ENCODE measurements around the gene JAK2.
"Not testable (repeated sequence)": the region's sequence is repeated elsewhere in the genome, so short reads cannot be mapped to it uniquely, and the experiment has no call there.

The JAK2 gene

DNA sequence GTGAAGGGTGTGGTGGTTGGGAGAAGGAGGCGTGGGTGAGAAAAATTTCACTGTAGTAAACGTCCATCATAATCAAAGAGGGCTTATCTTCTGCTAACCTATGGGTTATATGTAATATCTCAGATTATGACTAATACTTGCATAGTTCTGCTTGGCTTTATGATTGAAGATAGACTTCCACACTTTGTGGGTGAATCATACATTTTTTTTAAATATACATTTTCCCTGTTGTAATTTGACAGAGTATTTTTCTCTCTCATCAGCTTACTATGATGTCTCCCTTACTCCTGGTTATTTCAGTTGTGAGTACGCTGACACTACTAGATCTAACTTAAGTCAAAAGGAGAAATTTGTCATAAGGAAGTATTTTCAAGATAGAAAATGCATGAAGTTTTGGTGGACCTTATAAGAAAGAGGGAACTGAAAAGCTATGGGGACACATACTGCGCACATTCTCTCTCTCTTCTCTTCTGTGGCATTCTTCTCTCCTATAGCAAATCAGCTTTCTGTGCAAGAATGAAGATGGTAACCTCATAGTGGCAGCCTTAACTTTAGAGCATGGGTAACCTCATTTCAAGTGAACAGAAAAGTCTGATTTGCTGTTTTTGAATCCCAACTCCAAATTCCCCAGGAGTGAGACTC lies 4.9 kb upstream of the JAK2 start:
- no peak for DNase-seq (ENCODE audit: low read depth)

DNA sequence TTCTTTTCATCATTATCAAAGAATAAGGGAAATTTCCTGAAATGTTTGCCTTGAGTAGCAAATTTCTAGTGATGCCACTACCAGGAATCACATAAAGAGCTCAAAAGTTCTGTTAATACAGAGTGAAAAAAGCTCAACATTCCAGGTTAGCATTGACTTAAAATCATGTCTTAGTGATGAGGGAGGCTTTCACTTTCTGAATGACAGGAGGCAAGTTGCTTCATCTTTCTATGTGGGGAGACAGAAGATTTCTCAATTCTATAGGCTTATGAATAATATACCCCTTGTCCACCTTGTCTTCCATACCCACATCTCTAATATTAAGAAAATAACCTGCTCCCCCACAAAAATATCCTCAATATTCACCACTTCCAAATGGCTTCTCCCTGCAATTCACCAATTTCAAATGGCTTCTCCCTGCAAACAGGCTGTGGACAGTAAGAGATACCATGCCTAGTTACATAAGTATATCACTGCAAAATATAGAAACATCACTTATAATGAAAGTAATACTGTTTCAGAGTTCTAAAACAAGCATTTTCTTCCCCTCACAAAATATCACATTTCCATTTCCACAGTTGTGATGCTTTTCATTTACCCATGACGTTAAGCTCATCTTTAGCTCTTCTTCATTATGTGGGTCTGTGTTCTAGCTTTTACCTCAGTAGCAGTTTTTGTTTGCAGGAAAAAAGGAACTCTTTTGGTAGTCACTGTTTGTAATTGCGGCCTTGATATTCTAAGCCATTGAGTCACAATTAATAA lies 2.2 kb upstream of the JAK2 start:
- DNase-seq (ENCODE audit: low read depth), result no peak

DNA sequence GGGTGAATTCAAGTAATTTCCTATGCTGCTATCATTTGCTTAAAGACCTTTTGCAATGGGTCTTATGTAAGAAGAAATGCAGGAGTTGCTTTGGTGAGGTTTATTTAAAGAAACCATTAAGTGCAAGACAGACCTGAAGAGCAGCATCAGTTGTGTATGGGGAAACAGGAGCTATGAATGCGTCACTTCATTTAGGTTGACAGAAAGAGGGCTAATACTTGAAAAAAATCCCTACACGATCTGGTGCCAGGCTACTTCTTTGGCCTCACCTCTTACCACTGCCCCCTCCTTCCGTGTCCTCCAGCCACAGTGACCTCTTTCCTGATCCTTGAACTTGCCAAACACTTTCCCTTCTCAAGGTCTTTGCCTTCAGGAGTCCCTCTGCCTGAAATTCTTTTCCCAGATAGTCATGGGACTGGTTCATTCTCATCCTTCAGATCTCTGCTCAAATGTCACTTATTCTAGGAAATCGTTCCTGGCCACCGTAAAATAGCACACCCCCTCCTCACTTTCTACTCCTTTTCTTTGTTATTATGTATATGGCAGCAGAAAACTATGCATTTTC lies 1.4 kb upstream of the JAK2 start:
- no peak for DNase-seq (ENCODE audit: low read depth)

DNA sequence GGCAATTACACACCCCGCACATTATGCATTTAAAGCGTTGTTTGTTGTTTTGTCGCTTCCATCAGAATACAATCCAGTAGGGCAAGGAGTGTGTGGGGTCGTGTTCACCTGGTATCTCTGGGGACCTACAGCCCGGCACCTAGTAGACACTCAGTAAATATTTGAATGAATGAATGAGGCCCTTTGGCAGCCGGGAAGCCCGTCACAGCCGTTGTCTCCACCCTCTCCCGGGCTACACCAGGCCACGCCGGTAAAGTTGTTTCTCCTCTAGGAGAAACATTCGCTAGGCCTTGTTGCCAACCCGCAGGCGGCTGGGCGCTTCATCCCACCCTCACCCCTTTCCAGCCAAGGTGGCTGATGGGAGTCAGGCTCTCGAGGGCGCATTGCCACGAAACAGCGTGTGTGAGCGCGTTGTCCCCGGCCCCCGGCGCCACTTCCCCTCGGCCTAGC lies 876 bp upstream of the JAK2 start:
- DNase-seq (ENCODE audit: low read depth), result no peak

DNA sequence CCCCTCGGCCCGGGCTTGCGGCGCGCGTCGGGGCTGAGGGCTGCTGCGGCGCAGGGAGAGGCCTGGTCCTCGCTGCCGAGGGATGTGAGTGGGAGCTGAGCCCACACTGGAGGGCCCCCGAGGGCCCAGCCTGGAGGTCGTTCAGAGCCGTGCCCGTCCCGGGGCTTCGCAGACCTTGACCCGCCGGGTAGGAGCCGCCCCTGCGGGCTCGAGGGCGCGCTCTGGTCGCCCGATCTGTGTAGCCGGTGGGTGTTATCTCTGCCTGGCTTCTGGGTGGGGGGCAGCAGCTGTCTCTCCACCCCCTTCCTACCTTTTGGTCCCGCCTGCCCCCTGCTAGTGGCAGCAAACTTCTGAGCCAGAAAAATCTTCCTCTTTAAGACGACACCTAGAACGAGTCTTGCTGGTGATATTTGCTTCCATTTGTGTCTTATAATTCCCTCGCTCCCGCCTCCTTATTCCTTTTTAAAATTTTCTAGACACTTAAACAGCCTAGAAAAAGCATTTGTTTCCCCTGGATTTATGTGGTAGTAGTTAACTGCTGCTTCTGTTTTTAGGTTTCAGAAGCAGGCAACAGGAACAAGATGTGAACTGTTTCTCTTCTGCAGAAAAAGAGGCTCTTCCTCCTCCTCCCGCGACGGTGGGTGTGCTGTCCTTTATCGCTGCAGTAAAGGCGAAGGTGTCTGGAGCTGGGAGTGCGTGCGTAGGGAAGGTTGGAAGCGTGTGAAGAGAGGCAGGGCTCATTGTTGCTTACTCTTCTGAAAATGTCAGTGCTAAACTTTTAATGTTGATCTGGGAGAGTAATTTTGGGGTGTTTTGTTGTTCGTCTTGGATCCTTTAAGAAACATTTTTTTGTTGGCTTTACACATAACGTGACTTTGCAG lies 554 bp downstream of the JAK2 start:
- DNase-seq (ENCODE audit: low read depth), result peak; percentile 15

DNA sequence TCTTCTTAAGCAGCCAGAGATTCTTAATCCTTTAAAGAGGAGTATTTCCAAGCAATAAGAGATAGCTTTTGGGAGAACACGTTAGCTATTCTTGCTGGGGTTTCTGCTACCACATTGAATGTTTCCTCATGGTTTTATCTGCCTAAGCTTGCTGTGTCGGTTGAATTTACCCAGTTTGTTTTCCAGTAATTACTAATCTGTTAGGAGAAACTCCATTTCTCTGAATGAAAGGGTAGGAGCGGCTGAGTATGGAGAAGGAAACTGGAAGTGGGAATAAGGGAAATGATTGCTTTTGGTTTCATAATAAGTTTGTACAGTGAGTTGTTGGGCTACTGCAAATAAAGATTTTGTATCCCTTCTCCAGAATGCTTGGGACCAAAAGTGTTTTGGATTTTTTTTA lies 1.2 kb downstream of the JAK2 start:
- no peak for DNase-seq (ENCODE audit: low read depth)

DNA sequence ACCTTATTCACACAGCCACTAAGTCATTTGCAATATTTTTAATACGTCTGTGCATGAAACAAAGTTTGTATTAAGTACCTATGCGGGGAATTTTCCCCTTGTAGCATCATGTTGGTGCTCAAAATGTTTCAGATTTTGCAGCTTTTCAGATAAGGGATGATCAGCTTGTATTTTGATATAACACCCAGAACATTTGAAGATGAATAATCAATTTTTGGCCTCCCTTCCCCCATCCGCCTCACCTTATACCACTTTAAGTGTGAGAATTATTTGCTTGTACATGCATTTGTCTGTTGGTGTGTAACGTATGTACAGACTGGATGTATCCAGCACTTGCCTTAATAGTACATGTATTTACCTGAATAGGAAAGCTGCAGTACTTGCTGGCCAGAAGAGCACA lies 1.7 kb downstream of the JAK2 start:
- DNase-seq (ENCODE audit: low read depth), result no peak

DNA sequence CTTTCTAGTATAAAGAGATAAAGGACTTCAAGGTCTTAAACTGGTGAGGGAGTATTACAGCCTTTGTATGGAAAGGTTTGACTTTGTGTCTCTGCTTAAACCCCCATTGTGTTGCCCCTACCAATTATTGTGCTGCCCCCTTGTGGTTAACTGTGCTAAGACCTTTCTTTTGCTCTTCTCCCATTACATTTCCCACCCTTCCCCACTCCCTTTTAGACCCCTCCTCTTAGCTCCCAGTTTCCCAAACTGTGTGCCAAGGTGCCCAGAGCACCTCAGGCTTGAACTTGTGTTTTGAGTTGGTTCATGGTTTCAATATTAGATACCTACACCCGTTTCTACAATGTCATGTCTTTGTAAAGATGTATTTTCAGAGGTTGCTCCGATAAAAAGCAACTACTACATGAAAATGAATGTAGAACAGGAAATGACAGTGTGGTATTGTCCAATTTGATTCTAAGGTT lies 2.9 kb downstream of the JAK2 start:
- DNase-seq (ENCODE audit: low read depth), result peak; percentile 23

DNA sequence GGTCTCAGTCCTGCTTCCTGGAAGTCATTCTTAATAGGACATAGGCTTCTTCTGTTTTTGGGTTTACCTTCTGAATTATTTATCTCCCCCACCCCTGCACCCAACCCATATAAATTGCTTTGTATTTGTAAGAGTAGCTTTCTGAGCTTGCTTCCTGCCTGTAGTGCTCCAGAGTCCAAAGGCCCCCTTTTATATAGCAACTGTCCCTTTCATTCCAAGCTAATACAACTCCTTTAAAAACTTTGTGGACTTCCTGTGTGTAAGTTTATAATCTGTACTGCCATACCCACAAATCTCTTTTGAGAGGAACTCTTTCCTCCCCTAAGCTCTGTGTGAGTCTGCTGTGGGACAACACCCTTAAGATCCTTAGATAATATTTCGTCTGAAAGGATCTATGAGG lies 7.8 kb downstream of the JAK2 start:
- DNase-seq (ENCODE audit: low read depth), result no peak

DNA sequence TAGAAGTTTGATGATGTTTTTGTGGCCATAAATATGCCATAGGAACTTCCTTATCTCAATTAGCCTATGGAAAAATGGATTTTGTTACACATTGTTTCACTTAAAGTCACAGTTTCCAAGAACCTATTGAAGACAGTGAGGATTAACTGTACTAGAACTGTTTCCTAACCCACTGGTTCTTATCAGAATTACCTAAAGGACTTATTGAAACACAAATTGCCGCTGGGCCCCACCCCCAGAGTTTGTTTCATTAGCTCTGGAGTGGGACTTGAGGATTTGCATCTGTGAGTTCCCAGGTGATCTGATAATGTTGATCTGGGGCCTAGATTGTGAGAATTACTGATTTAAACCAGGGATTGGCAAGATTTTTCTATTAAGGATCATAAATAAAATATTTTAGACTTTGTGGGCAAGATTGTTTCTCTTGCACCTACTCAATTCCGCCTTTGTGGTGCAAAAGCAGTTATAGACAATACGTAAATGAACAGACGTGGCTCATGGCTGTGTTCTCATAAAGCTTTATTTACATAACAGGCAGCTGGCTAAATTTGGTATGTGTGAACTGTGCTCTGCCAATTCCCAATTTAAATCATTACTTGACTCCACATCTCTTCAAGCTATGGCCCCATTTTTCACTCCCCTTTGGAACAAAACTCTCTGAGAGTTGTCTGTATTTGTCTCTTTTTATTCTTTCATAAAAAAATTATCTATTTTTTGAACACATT lies 9.3 kb downstream of the JAK2 start:
- no peak for DNase-seq (ENCODE audit: low read depth)

DNA sequence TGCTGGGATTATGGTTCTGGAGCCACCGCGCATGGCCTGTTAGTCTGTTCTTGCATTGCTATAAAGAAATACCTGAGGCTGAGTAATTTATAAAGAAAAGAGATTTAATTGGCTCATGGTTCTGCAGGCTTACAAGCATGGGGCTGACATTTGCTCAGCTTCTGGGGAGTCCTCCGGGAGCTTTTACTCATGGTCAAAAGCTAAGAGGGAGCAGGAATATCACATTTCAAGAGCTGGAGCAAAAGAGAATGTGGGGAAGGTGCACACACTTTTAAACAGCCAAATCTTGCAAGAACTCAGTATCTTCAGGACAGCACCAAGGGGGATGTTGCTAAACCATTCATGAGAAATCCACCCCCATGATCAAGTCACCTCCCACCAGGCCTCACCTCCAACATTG lies 12.1 kb downstream of the JAK2 start:
- no peak for DNase-seq (ENCODE audit: low read depth)

DNA sequence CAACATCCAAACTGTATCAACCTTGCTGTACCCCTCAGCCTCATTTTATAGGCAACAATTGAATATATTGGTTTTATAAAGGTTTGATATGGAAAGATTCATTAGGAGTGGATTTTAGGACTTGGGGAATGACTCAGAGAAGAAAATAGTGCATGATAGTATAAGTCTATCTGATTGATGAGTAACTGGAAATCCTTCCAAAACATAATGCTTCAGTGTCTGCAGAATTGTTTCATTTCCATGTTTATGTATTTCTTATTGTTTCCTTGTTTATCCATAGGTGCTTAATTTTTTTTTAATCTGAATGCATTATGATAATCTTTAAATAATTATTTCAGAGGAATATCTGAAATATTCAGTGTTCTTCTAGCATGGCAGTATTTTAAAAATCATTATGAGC lies 12.6 kb downstream of the JAK2 start:
- DNase-seq (ENCODE audit: low read depth), result no peak

DNA sequence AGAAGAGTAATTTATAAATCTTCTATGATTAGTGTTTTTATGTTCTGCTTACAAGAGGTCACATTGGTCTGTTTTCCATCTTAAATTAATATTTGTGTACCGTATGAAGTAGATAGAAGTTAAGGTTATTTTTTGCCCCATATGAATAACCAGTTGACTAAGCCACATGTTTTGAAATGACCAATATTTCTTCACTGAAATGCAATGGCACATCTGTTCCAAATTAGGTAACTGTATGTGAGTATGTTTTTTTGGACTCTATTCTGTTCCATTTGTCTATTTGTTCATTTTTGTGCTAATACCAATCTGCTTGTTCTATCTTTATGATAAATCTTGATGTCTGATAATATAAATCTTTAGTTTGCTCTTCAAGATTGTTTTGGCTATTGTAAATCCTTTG lies 17.7 kb downstream of the JAK2 start:
- no peak for DNase-seq (ENCODE audit: low read depth)

DNA sequence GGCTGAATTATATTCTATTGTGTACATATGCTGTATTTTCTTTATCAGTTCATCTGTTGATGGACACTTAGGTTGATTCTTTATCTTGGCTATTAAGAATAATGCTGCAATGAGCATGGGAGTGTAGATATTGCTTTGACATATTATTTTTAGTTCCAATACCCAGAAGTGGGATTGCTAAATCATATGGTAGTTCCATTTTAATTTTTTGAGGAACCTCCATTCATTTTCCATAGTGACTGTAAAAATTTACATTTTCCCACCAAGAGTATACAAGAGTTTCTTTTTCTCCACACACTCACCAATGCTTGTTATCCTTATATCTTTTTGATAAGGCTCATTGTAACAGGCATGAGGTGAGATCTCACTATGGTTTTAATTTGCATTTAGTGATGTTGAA lies 19.4 kb downstream of the JAK2 start:
- no peak for DNase-seq (ENCODE audit: low read depth)

DNA sequence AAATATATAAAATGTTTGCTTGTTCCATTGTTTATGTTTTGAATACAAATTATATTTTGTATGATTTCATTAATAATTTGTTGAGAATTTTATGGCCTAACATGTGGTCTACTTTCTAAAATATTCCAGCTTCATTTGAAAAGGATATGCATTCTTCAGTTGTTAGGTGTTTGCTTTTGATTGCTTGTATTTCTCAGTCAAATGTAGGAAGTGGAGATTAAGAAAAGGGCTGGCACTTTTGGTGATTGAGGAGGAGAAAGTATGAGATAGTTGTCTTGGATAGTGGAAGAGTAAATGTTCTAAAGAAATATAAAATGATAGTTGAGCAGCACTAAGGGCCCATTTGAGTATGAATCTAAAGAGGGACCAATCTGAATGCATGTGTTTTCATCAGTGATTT lies 23.1 kb downstream of the JAK2 start:
- no peak for DNase-seq (ENCODE audit: low read depth)

DNA sequence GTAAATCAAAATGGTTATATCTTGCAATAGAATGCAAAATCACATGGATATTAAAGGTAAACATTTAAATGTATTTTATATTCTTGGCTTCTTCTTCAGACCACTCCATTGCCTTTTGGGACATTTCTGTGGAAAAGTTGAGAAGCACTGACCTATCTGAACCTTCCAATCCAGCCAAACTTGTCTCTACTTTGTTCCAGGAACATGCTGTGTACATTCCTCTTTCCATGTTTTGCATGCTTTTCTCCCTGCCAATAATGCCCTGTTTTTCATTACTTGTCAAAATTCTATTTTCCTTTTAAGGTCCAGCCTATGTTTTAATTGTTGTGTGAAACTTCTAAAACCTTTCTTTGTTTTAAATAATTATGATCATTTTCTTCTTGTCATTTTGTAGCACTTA lies 28.3 kb downstream of the JAK2 start:
- DNase-seq (ENCODE audit: low read depth), result no peak

DNA sequence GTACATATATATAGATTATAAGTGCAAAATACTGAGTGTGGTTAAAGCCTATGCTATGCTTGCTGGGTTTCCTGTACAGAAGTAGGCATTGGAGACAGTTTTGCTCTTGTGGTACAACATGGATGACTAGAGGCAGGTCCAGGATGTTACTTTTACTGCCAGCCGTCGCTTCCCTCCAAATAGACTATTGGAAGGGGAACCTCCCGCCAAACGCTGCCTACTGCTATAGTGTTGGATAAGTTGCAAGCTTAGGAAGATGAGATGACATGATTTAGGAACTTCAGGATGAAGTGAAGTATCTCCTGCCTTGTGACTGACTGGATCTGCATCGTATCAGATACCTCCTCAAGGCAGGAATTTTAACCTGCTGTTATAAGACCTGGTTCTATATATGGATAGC lies 30.9 kb downstream of the JAK2 start:
- no peak for DNase-seq (ENCODE audit: low read depth)

DNA sequence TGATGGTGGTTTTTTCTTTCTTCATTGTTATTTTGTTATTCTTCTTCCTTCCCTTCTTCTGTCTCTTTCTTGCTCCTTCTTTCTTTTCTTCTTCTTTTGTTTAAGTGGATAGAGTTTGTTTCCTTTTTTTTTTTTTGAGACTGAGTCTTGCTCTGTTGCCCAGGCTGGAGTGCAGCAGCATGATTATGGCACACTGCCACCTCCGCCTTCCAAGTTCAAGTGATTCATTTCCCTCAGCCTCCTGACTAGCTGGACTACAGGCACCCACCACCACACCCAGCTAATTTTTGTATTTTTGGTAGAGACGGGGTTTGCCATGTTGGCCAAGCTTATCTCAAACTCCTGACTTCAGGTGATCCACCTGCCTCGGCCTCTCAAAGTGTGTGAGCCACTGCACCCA lies 40.3 kb downstream of the JAK2 start:
- no peak for DNase-seq (ENCODE audit: low read depth)

DNA sequence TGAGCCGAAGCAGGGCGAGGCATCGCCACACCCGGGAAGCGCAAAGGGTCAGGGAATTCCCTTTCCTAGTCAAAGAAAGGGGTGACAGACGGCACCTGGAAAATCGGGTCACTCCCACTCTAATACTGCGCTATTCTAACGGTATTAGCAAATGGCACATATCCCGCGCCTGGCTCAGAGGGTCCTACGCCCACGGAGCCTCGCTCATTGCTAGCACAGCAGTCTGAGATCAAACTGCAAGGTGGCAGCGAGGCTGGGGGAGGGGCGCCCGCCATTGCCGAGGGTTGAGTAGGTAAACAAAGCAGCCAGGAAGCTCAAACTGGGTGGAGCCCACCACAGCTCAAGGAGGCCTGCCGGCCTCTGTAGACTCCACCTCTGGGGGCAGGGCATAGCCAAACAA lies 46.9 kb downstream of the JAK2 start:
- DNase-seq (ENCODE audit: low read depth), result not testable (repeated sequence)

DNA sequence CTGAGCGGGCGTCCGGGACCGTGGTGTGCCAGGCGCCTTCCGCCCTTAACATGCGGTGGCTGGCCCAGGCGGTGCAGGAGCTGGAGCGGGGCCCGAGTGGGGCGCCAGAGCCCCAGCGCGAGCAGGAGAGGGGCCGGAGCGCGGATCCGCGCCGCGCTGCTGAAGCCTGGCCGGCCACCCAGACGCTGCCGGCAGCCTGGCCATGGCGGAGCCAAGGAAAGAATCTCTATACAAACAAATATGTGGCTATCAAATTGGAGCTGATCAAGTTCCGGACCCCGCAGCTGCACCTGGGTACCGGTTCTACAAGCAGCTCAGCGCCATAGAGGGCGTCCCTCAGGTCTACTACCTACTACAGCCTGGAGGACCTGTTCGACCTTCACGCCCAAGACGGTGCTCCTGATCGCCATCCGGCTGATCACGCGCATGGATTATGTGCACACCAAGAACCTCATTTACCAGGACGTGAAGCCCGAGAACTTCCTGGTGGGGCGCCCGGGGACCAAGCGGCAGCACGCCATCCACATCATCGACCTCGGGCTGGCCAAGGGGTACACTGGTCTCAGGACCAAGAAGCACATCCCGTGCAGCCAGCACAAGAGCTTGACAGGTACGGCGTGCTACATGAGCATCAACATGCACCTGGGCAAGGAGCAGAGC lies 55.8 kb downstream of the JAK2 start:
- no peak for DNase-seq (ENCODE audit: low read depth)

DNA sequence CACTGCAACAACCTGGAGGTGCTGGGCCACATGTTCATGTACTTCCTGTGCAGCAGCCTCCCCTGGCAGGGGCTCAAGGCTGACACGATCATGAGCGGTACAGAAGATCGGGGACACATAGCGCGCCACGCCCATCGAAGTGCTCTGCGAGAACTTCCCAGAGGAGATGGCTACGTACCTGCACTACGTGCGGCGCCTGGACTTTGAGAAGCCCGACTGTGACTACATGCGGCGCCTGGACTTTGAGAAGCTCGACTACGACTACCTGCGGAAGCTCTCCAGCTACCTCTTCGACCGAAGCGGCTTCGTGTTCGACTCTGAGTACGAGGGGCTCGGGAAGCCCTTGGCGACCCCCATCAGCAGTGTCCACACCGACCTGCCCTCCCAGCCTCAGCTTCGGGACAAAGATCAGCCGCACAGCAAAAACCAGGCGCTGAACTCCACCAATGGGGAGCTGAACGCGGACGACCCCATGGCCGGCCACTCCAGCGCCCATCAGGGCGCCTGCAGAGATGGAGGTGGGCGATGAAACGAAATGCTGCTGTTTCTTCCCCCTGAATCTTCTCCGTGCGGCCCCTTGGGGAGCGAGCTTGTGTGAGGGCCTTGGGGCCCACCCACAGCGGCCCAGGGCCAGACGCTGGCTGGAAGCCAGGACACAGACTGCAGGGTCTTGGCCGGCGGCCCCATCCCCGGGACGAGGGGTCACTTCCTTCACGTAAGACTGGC lies 56.5 kb downstream of the JAK2 start:
- no peak for DNase-seq (ENCODE audit: low read depth)

Measured in activated T-helper 9 cell treated with anti-CD3 and anti-CD28 coated beads, Interleukin-2, amount 50 U/mL, for 16 hours (primary cell).